Heart right ventricle (tissue), 16 donors: ENCODE results near the gene ADGRF4. TPM values are rescaled to one million over a fixed set of nuclear protein-coding genes. Genes with fewer than 3 reads are reported as not detected.

ENCODE experiments used
- ATAC-seq, 8 donors: fragments of 200-7000 bp; cut with Tn5 transposase; one replicate each; pipeline ENCODE4 v1.9.1; 2020; ENCODE audit warnings: mild to moderate bottlenecking in 8 of 8, moderate library complexity in 8 of 8, moderate number of reproducible peaks in 1 of 8
- DNase-seq, 2 donors: peaks; one replicate each; pipeline ENCODE4 v3.0.0-alpha.2; 2020
- H3K27ac ChIP-seq, 10 donors: fragments of 200-600 bp; sonication (generic) in 2 of 10; one replicate each; pipeline versions ENCODE4 v1.5.0 to v1.8.0; 2020 to 2022; ENCODE audit warnings: mild to moderate bottlenecking in 3 of 10
- H3K27me3 ChIP-seq, 7 donors: fragments of 200-600 bp; one replicate each; pipeline ENCODE4 v1.8.0; 2021 to 2022; ENCODE audit warnings: mild to moderate bottlenecking in 2 of 7
- H3K36me3 ChIP-seq, 9 donors: fragments of 200-600 bp; sonication (generic) in 1 of 9; one replicate each; pipeline versions ENCODE4 v1.5.0 to v1.8.0; 2020 to 2022; ENCODE audit warnings: mild to moderate bottlenecking in 2 of 9
- H3K4me1 ChIP-seq, 9 donors: fragments of 200-600 bp; sonication (generic) in 1 of 9; one replicate each; pipeline versions ENCODE4 v1.5.0 to v1.8.0; 2020 to 2022; ENCODE audit warnings: mild to moderate bottlenecking in 4 of 9
- H3K4me3 ChIP-seq, 10 donors: fragments of 200-600 bp; sonication (generic) in 2 of 10; one replicate each; pipeline versions ENCODE4 v1.5.0 to v1.8.0; 2020 to 2022; ENCODE audit warnings: mild to moderate bottlenecking in 7 of 10, moderate library complexity in 2 of 10
- H3K9me3 ChIP-seq, 11 donors: fragments of 200-600 bp in 10 of 11; sonication (generic) in 2 of 11; one replicate each; pipeline versions ENCODE4 v1.5.0 to v1.8.0; 2013 to 2022; ENCODE audit warnings: mild to moderate bottlenecking in 2 of 11, control low read depth in 1 of 11, moderate library complexity in 1 of 11
- CTCF ChIP-seq, 9 donors: fragments of 200-600 bp; sonication (generic) in 2 of 9; IDR thresholded peaks; one replicate each; pipeline versions ENCODE4 v1.5.0 to v1.8.0; 2021 to 2022; ENCODE audit warnings: antibody characterized with exemption in 9 of 9, mild to moderate bottlenecking in 5 of 9, moderate library complexity in 1 of 9
- WGBS, 2 donors: extraction: QIAGEN DNeasy Blood & Tissue Kit; methylation state at CpG; one replicate each; pipeline ENCODE4 v1.1.7; 2013; ENCODE audit warnings: inconsistent platforms in 1 of 2; 5-methylcytosine and 5-hydroxymethylcytosine counted together
- intact Hi-C, 10 donors: fragments of 100-400 bp; cut with DNase I; formaldehyde crosslinking; loops; one replicate each; pipeline versions ENCODE4 v1.11.1 to v1.14.2; 2022
- polyA plus RNA-seq, 2 donors: library from polyadenylated mRNA; stranded (reverse); fragments of 200-250 nt; gene quantifications; one replicate each; pipeline ENCODE4 v1.2.3, GENCODE V29; 2013
- total RNA-seq, 10 donors: library from RNA; stranded (reverse); fragmentation: NEBNext Ultra II Directional in 3 of 10; extraction: Animal tissue kit (Norgen Biotek cat#: 25700) in 3 of 10; gene quantifications; one replicate each; pipeline versions ENCODE4 v1.2.1 to v1.2.4, GENCODE V29; 2021 to 2023
- donor health status: Arrhythmogenic right ventricular cardiomyopathy.
- donor health status: ischemic (EF 13 %, LVEDD 7.1; RV severe dilation, severe dysfunction).
- donor health status: healthy with polysubstance abuse.
- donor health status: DM: no; HTN: yes; CAD: no.
- donor health status: DM: no; HTN: no; CAD: no.
- donor health status: ischemic (EF 25% LVEDD 6.9; RV normal size, moderate dysfunction).
- donor health status: ischemic (EF 25% LVEDD 5.7; RV mildly dilated, moderate dysfunction).
- donor health status: healthy.
- donor health status: DM: yes; HTN: yes; CAD: no.
- donor health status: Ischemic cardiomyopathy.
- donor health status: ischemic (EF 35%, LVEDD 5.7; RV mildly dilated, moderate dysfunction).
- donor health status: nonischemic (EF 11% LVEDD 7.7; RV severe dilation, severe dysfunction).
- donor health status: DM: yes; HTN: yes; CAD: no.
- donor health status: PGD.
- donor health status: ischemic (EF 29% LVEDD 5.4; RV normal size, mild dysfunction).
- donor health status: nonischemic (EF 23%, LVEDD 6.1; RV moderate dilation, normal function).

ADGRF4 gene
- total and polyA plus RNA-seq, 12 donors: 0.01 to 0.74 (median 0.11) TPM; not detected in 7

GRCh38 chr6:47714802-47715201 lies 16.4 kb downstream of the ADGRF4 start:
- TF ChIP-seq CTCF (IDR thresholded peaks at IDR 0.05): no peak
- no peak for ATAC-seq
- Histone ChIP-seq H3K27me3 (no peaks in the 10 kb centered on the region), H3K36me3 (no peaks in the 10 kb centered on the region), H3K4me1 (no peaks in the 10 kb centered on the region), H3K4me3 (no peak overlapping the region), H3K27ac (no peak overlapping the region), H3K9me3 (no peaks in the 10 kb centered on the region)
- DNase-seq: no peak
- intact Hi-C loops: no loop called here
- 87 to 90% methylated on average over 4 of the region's 4 CpGs for WGBS, 2 donors

GRCh38 chr6:47715782-47716181 lies 17.4 kb downstream of the ADGRF4 start:
- no peaks in the 10 kb centered on the region for H3K9me3 ChIP-seq
- intact Hi-C loops: no loop called here
- H3K4me1 ChIP-seq: no peaks in the 10 kb centered on the region
- DNase-seq: no peak
- TF ChIP-seq CTCF (IDR thresholded peaks at IDR 0.05): no peak
- no peaks in the 10 kb centered on the region for H3K36me3 ChIP-seq
- no peaks in the 10 kb centered on the region for H3K27me3 ChIP-seq
- no peak for ATAC-seq
- no peak overlapping the region for H3K4me3 ChIP-seq
- H3K27ac ChIP-seq: no peak overlapping the region

- Histone ChIP-seq H3K27ac (no peak overlapping the region), H3K27me3 (no peaks in the 10 kb centered on the region), H3K4me3 (no peak overlapping the region), H3K9me3 (no peaks in the 10 kb centered on the region), H3K36me3 (no peaks in the 10 kb centered on the region), H3K4me1 (no peaks in the 10 kb centered on the region)
- TF ChIP-seq CTCF (IDR thresholded peaks at IDR 0.05): no peak
- ATAC-seq (no peak), DNase-seq (no peak)
- intact Hi-C loops: no loop called here
- 68 to 75% methylated on average over 2 of the region's 2 CpGs for WGBS, 2 donors
Observed at GRCh38 chr6:47716207-47716606, 17.8 kb downstream of the ADGRF4 start.

GRCh38 chr6:47718571-47718970 lies 20.2 kb downstream of the ADGRF4 start:
- Histone ChIP-seq H3K27me3 (no peaks in the 10 kb centered on the region), H3K4me1 (no peaks in the 10 kb centered on the region), H3K4me3 (no peak overlapping the region), H3K27ac (no peak overlapping the region), H3K9me3 (peaks cover 0 to 3% (median 0%) of the 10 kb centered on the region in 11 donors), H3K36me3 (no peaks in the 10 kb centered on the region)
- no peak for TF ChIP-seq CTCF (IDR thresholded peaks at IDR 0.05)
- intact Hi-C loops: no loop called here
- ATAC-seq (no peak), DNase-seq (no peak)
- 0 to 2% methylated on average over 1 of the region's 1 CpG for WGBS, 2 donors

GRCh38 chr6:47721189-47721588 lies 22.8 kb downstream of the ADGRF4 start:
- H3K4me1 ChIP-seq: no peaks in the 10 kb centered on the region
- DNase-seq (no peak), ATAC-seq (no peak)
- no peak for TF ChIP-seq CTCF (IDR thresholded peaks at IDR 0.05)
- no peak overlapping the region for H3K27ac ChIP-seq
- intact Hi-C loops: no loop called here
- H3K36me3 ChIP-seq: no peaks in the 10 kb centered on the region
- WGBS, 2 donors: 93 to 95% methylated on average over 4 of the region's 4 CpGs
- no peaks in the 10 kb centered on the region for H3K27me3 ChIP-seq
- peaks cover 0 to 3% (median 0%) of the 10 kb centered on the region in 11 donors for H3K9me3 ChIP-seq
- no peak overlapping the region for H3K4me3 ChIP-seq
